PC-9 (cell line): ENCODE results near the gene MTA3.

Source experiments
- CTCF ChIP-seq: fragments of 200-600 bp; sonication (generic); conservative IDR thresholded peaks from 2 replicates; pipeline ENCODE4 v1.6.1; 2017; ENCODE audit warnings: mixed run types, antibody characterized with exemption, mild to moderate bottlenecking, moderate library complexity
- EZH2 ChIP-seq: fragments of 200-600 bp; sonication (generic); IDR thresholded peaks from 2 replicates; pipeline ENCODE4 v1.8.0; 2017; ENCODE audit warnings: antibody characterized with exemption, low read depth

GRCh38 chr2:42725657-42726056 is 157.2 kb downstream of the MTA3 start:
- TF ChIP-seq EZH2 (no peak), CTCF (no peak)
